MM.1S (cell line): ENCODE measurements around the gene YY1AP1.

Experiments
- DNase-seq: peaks from one replicate; pipeline ENCODE4 v3.0.0-alpha.2; 2015
- H2AFZ ChIP-seq: fragments of 300-600 bp; sonication (generic); 2 replicates; pipeline ENCODE4 v1.6.0; 2016; ENCODE audit warnings: antibody characterized with exemption, low read length
- H3F3A ChIP-seq: fragments of 300-600 bp; sonication (generic); 2 replicates; pipeline ENCODE4 v1.6.1; 2016; ENCODE audit warnings: mild to moderate bottlenecking, antibody characterized with exemption, low read length, moderate library complexity, mixed read lengths; ENCODE audit not compliant: insufficient read depth
- H3K27ac ChIP-seq: fragments of 300-600 bp; sonication (generic); 2 replicates; pipeline ENCODE4 v1.5.1; 2016; ENCODE audit warnings: mild to moderate bottlenecking, low read length
- H3K27me3 ChIP-seq: fragments of 300-600 bp; sonication (generic); replicated peaks from 2 replicates; pipeline ENCODE4 v1.6.0; 2016; ENCODE audit warnings: low read length; ENCODE audit not compliant: insufficient read depth
- H3K36me3 ChIP-seq: fragments of 300-600 bp; sonication (generic); replicated peaks from 2 replicates; pipeline ENCODE4 v1.6.1; 2016; ENCODE audit warnings: mild to moderate bottlenecking, low read length, mixed read lengths; ENCODE audit not compliant: insufficient read depth
- H3K4me1 ChIP-seq: fragments of 300-600 bp; sonication (generic); 2 replicates; pipeline ENCODE4 v1.6.1; 2016; ENCODE audit warnings: low read length, mixed read lengths
- H3K4me2 ChIP-seq: fragments of 300-600 bp; sonication (generic); 2 replicates; pipeline ENCODE4 v1.6.0; 2016; ENCODE audit warnings: low read depth, low read length
- H3K4me3 ChIP-seq: fragments of 300-600 bp; sonication (generic); 2 replicates; pipeline ENCODE4 v1.5.1; 2016; ENCODE audit warnings: low read length, mixed read lengths
- H3K79me2 ChIP-seq: fragments of 300-600 bp; sonication (generic); 2 replicates; pipeline ENCODE4 v1.6.1; 2016; ENCODE audit warnings: mixed run types, low read length, mixed read lengths
- H3K9ac ChIP-seq: fragments of 300-600 bp; sonication (generic); 2 replicates; pipeline ENCODE4 v1.6.1; 2016; ENCODE audit warnings: low read length, mixed read lengths
- H3K9me2 ChIP-seq: fragments of 300-600 bp; sonication (generic); replicated peaks from 2 replicates; pipeline ENCODE4 v1.6.1; 2016; ENCODE audit warnings: mild to moderate bottlenecking, low read length, mixed read lengths; ENCODE audit not compliant: insufficient read depth
- H3K9me3 ChIP-seq: fragments of 300-600 bp; sonication (generic); replicated peaks from 2 replicates; pipeline ENCODE4 v1.6.1; 2016; ENCODE audit warnings: mild to moderate bottlenecking, low read length, mixed read lengths; ENCODE audit not compliant: insufficient read depth
- H4K20me1 ChIP-seq: fragments of 300-600 bp; sonication (generic); 2 replicates; pipeline ENCODE4 v1.6.1; 2016; ENCODE audit warnings: mild to moderate bottlenecking, low read length, moderate library complexity, mixed read lengths; ENCODE audit not compliant: insufficient read depth
- EZH2 ChIP-seq: fragments of 300-600 bp; sonication (generic); optimal IDR thresholded peaks from 2 replicates; pipeline ENCODE3; 2017; ENCODE audit warnings: low read depth, mild to moderate bottlenecking, antibody characterized with exemption, low read length, mixed read lengths
- EZH2phosphoT487 ChIP-seq: fragments of 300-600 bp; sonication (generic); IDR thresholded peaks from 2 replicates; pipeline ENCODE4 v1.6.1; 2018; ENCODE audit warnings: antibody characterized with exemption, low read length
- TF ChIP-seq, protein P1 (sequence below): fragments of 300-600 bp; sonication (generic); IDR thresholded peaks from 2 replicates; pipeline ENCODE4 v1.5.1; 2016; ENCODE audit warnings: antibody characterized with exemption, low read length, mixed read lengths

The YY1AP1 gene

DNA sequence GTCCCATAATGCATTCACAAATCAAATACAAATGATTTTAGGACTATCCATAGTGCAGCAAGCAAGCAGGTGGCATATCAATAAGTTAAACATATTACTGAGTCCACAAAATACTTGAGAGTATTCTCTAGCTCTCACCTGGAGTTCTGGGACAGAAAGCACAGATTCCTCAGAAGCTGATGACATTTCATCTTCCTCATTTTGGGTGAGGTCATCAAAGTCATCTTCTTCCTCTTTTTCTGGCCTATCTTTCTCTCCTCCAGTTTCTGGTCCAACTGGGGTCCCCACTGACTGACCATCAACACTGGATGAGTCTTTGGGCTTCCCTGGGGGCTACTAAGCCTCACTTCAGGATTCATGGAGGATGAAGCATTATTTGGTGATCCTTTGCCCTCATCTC, 38.9 kb downstream of the YY1AP1 start:
- Histone ChIP-seq H3K4me2 (no peak overlapping the region), H3K9ac (no peak overlapping the region), H3K4me3 (no peak overlapping the region), H3K36me3 (no peaks in the 10 kb centered on the region), H3K4me1 (no peaks in the 10 kb centered on the region), H3K27ac (no peak overlapping the region), H3K9me3 (no peaks in the 10 kb centered on the region), H4K20me1 (no peaks in the 10 kb centered on the region), H3K27me3 (no peaks in the 10 kb centered on the region), H2AFZ (no peak overlapping the region), H3K9me2 (no peaks in the 10 kb centered on the region), H3F3A (no peaks in the 10 kb centered on the region), H3K79me2 (no peaks in the 10 kb centered on the region)
- TF ChIP-seq EZH2: no peak
- DNase-seq: no peak

DNA sequence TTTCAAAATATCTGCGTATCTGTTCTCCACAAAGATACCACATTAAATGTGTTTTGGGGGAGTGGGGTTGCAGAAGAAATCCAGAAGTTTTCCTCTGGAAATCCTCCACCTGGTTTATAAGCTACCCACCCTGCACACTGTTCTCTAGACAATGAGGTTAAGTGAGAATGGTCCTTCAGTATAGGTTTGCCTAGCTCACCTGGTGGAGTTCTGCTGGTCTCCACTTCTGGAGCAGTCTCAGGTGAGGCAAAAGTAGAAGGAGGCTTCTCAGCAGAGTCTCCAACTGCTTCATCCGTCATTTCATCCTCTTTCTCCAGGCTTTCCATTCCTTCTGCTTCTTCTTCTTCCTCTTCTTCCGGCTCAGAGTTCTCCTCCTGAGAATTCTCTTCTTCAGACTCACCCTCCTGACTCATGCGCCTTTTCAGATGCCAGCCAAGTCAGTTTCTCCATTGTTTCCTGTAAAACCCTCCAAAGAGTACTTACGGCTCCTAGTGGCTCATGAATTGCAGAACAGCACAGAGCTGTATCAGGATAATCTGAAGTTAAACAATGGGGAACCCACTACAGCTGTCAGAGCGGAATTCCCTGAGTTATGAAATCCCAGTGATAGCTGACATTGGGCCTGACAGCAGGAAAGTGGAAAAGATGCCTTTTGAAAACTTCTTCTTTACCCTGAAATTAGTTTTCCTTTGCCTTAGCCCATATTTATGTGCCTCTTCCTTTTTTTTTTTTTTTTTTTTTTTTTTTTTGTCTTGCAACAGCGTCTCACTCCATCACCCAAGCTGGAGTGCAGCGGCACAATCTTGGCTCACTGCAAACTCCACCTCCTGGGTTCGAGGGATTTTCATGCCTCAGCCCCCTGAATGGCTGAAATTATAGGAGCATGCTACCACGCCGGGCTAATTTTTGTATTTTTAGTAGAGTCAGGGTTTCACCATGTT, 40.1 kb downstream of the YY1AP1 start:
- TF ChIP-seq EZH2phosphoT487: no peak
- TF ChIP-seq, protein P1, sequence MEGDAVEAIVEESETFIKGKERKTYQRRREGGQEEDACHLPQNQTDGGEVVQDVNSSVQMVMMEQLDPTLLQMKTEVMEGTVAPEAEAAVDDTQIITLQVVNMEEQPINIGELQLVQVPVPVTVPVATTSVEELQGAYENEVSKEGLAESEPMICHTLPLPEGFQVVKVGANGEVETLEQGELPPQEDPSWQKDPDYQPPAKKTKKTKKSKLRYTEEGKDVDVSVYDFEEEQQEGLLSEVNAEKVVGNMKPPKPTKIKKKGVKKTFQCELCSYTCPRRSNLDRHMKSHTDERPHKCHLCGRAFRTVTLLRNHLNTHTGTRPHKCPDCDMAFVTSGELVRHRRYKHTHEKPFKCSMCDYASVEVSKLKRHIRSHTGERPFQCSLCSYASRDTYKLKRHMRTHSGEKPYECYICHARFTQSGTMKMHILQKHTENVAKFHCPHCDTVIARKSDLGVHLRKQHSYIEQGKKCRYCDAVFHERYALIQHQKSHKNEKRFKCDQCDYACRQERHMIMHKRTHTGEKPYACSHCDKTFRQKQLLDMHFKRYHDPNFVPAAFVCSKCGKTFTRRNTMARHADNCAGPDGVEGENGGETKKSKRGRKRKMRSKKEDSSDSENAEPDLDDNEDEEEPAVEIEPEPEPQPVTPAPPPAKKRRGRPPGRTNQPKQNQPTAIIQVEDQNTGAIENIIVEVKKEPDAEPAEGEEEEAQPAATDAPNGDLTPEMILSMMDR: no peak
- TF ChIP-seq EZH2: no peak
- H3K4me3 ChIP-seq: no peak overlapping the region
- H3K36me3 ChIP-seq: no peaks in the 10 kb centered on the region
- no peaks in the 10 kb centered on the region for H3F3A ChIP-seq
- no peak overlapping the region for H2AFZ ChIP-seq
- H3K27ac ChIP-seq: no peak overlapping the region
- H3K79me2 ChIP-seq: no peaks in the 10 kb centered on the region
- H3K9ac ChIP-seq: no peak overlapping the region
- no peaks in the 10 kb centered on the region for H3K4me1 ChIP-seq
- DNase-seq: no peak
- H3K4me2 ChIP-seq: no peak overlapping the region
- H3K9me3 ChIP-seq: no peaks in the 10 kb centered on the region
- H3K27me3 ChIP-seq: no peaks in the 10 kb centered on the region
- H3K9me2 ChIP-seq: no peaks in the 10 kb centered on the region
- H4K20me1 ChIP-seq: no peaks in the 10 kb centered on the region

DNA sequence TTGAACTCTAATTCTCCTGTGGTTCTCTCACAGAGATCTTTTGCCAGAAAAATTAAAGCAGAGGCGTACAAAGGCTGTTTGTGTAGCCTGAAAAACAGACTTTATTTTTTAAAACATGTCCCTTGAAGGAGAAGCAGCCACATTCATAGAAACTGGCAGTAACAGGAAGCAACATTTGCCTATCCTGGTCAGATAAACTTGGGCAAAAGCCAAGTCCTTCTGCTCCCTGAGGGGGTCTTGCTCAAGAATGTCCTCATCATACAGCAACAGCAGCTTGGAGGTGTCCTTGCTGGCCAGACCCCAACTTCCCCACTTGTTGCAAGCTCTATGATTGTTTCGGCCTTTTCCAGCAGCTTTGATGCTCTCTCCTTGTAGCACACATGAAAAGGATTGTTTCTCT, 42.3 kb downstream of the YY1AP1 start:
- Histone ChIP-seq H3K79me2 (no peaks in the 10 kb centered on the region), H3K9ac (no peak overlapping the region), H4K20me1 (no peaks in the 10 kb centered on the region), H2AFZ (no peak overlapping the region), H3K27ac (no peak overlapping the region), H3F3A (no peaks in the 10 kb centered on the region), H3K9me3 (no peaks in the 10 kb centered on the region), H3K4me1 (no peaks in the 10 kb centered on the region), H3K27me3 (no peaks in the 10 kb centered on the region), H3K9me2 (no peaks in the 10 kb centered on the region), H3K4me2 (no peak overlapping the region), H3K4me3 (no peak overlapping the region), H3K36me3 (no peaks in the 10 kb centered on the region)
- no peak for DNase-seq
- TF ChIP-seq EZH2phosphoT487 (no peak), EZH2 (no peak)
- TF ChIP-seq, protein P1: no peak

DNA sequence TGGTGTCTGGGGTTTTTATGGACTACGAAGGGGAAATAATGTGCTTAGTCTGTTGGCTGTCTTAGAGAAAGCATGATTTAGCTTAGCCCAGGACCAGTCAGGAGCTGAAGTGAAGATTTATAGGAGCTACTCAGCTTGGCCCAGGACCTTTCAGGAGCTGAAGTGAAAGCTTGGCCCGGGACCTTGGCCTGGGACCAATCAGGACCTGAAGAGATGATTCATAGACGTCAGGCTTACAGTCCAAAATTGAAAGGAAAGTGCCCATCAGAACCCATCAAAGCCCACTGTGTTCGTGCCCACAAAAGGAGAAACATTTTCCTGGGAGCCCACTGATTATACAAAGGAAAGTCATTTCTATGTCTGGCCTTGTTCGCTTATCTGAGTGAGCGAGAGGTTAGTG, 42.9 kb downstream of the YY1AP1 start:
- H4K20me1 ChIP-seq: no peaks in the 10 kb centered on the region
- H2AFZ ChIP-seq: no peak overlapping the region
- no peaks in the 10 kb centered on the region for H3K4me1 ChIP-seq
- no peaks in the 10 kb centered on the region for H3K79me2 ChIP-seq
- no peaks in the 10 kb centered on the region for H3K9me3 ChIP-seq
- no peak overlapping the region for H3K4me2 ChIP-seq
- no peak overlapping the region for H3K4me3 ChIP-seq
- no peak overlapping the region for H3K9ac ChIP-seq
- H3F3A ChIP-seq: no peaks in the 10 kb centered on the region
- DNase-seq: no peak
- H3K27me3 ChIP-seq: no peaks in the 10 kb centered on the region
- TF ChIP-seq, protein P1: no peak
- TF ChIP-seq EZH2: no peak
- TF ChIP-seq EZH2phosphoT487: no peak
- H3K36me3 ChIP-seq: no peaks in the 10 kb centered on the region
- H3K9me2 ChIP-seq: no peaks in the 10 kb centered on the region
- no peak overlapping the region for H3K27ac ChIP-seq
